K562 (cell line): ENCODE data around the gene STK11. TPM values are rescaled to one million over a fixed set of nuclear protein-coding genes. Genes with fewer than 3 reads are reported as not detected.

ENCODE experiments used
- ATF1 ChIP-seq, 2 experiments: fragments of 450-650 bp in 1 of 2; IDR thresholded peaks; 2 replicates each; pipeline ENCODE4 v1.6.1; 2016; ENCODE audit warnings: missing compliant biosample characterization in 1 of 2, missing genetic modification characterization in 1 of 2
- BRCA1 ChIP-seq, 2 experiments: fragments of 450-650 bp in 1 of 2; sonication (generic) in 1 of 2; formaldehyde crosslinking in 1 of 2; IDR thresholded peaks; 2 replicates each; pipeline versions ENCODE4 v1.5.0 to v1.6.1; 2017 to 2020; ENCODE audit warnings: mild to moderate bottlenecking in 1 of 2, missing genetic modification reagents in 1 of 2
- CREM ChIP-seq: IDR thresholded peaks from 2 replicates; pipeline ENCODE4 v1.6.1; 2014; ENCODE audit warnings: antibody characterized with exemption, low read depth
- ETS1 ChIP-seq: conservative IDR thresholded peaks from 2 replicates; pipeline ENCODE4 v1.6.1; 2011; ENCODE audit warnings: low read depth, mild to moderate bottlenecking, low read length; ENCODE audit not compliant: control insufficient read depth
- ETV6 ChIP-seq, 3 experiments: fragments of 150-350 bp in 1 of 3; sonication (generic) in 1 of 3; formaldehyde crosslinking in 1 of 3; IDR thresholded peaks; 2 replicates each; pipeline versions ENCODE4 v1.6.1 to v1.8.0; 2014 to 2022; ENCODE audit warnings: borderline replicate concordance in 2 of 3, low read depth in 2 of 3, antibody characterized with exemption in 1 of 3, low read length in 1 of 3, mild to moderate bottlenecking in 1 of 3, missing genetic modification reagents in 1 of 3
- FOXA3 ChIP-seq, 2 experiments: fragments of 450-650 bp in 1 of 2; sonication (generic) in 1 of 2; formaldehyde crosslinking; IDR thresholded peaks in 1 of 2; conservative IDR thresholded peaks in 1 of 2; 2 replicates each; pipeline versions ENCODE4 v1.4.0 to v1.8.0; 2020 to 2022; ENCODE audit warnings: mild to moderate bottlenecking in 2 of 2, missing genetic modification reagents in 1 of 2
- FOXK1 ChIP-seq: sonication (generic); formaldehyde crosslinking; IDR thresholded peaks from 2 replicates; pipeline ENCODE4 v1.8.0; 2022; ENCODE audit warnings: missing genetic modification reagents, mild to moderate bottlenecking, borderline replicate concordance
- GTF2A2 ChIP-seq: IDR thresholded peaks from 2 replicates; pipeline ENCODE4 v1.6.1; 2016; ENCODE audit warnings: mild to moderate bottlenecking, missing genetic modification characterization, missing compliant biosample characterization
- HMG20A ChIP-seq: fragments of 450-650 bp; formaldehyde crosslinking; conservative IDR thresholded peaks from 2 replicates; pipeline ENCODE4 v1.4.0; 2020; ENCODE audit warnings: mild to moderate bottlenecking, mixed read lengths
- ILK ChIP-seq: fragments of 450-650 bp; IDR thresholded peaks from 2 replicates; pipeline ENCODE4 v1.6.1; 2016; ENCODE audit warnings: missing genetic modification characterization, low read depth, mild to moderate bottlenecking, missing compliant biosample characterization, moderate library complexity, borderline replicate concordance
- NR4A1 ChIP-seq, 2 experiments: fragments of 250-450 bp in 1 of 2; fragments of 450-650 bp in 1 of 2; sonication (Bioruptor Pico) in 1 of 2; IDR thresholded peaks; 2 replicates each; pipeline versions ENCODE4 v1.4.0 to v1.6.1; 2016 to 2020; ENCODE audit warnings: mild to moderate bottlenecking in 2 of 2, missing compliant biosample characterization in 1 of 2, missing genetic modification characterization in 1 of 2, moderate library complexity in 1 of 2
- RCOR1 ChIP-seq, 2 experiments: IDR thresholded peaks; 2 replicates each; pipeline ENCODE4 v1.6.1; 2012; ENCODE audit warnings: low read depth in 2 of 2, low read length in 2 of 2, borderline replicate concordance in 1 of 2, improper control_type of control experiment in 1 of 2
- RHOXF2B ChIP-seq: fragments of 250-450 bp; sonication (Bioruptor Pico); conservative IDR thresholded peaks from 2 replicates; pipeline ENCODE4 v1.5.1; 2021
- RNF2 ChIP-seq: sonication (generic); IDR thresholded peaks from 2 replicates; pipeline ENCODE4 v1.6.1; 2016
- TBP ChIP-seq: optimal IDR thresholded peaks from 2 replicates; pipeline ENCODE3; 2011; ENCODE audit warnings: low read depth, low read length, improper control_type of control experiment
- ZC3H11A ChIP-seq: IDR thresholded peaks from 2 replicates; pipeline ENCODE4 v1.6.1; 2012; ENCODE audit warnings: low read depth, low read length, improper control_type of control experiment
- ZFP36 ChIP-seq: fragments of 150-350 bp; IDR thresholded peaks from 2 replicates; pipeline ENCODE4 v1.6.1; 2018; ENCODE audit warnings: low read length, low read depth; ENCODE audit not compliant: partially characterized antibody
- ZNF184 ChIP-seq: sonication (generic); formaldehyde crosslinking; IDR thresholded peaks from 2 replicates; pipeline ENCODE4 v1.5.0; 2020; ENCODE audit warnings: missing genetic modification reagents
- ZNF311 ChIP-seq: fragments of 250-450 bp; sonication (Bioruptor Pico); IDR thresholded peaks from 2 replicates; pipeline ENCODE4 v1.4.0; 2020; ENCODE audit warnings: mild to moderate bottlenecking, moderate library complexity
- ZNF41 ChIP-seq: fragments of 250-450 bp; sonication (Bioruptor Pico); conservative IDR thresholded peaks from 2 replicates; pipeline ENCODE4 v1.4.0; 2020; ENCODE audit warnings: mild to moderate bottlenecking
- polyA plus RNA-seq, 8 experiments: library from polyadenylated mRNA; depleted of rRNA in 4 of 8; stranded (reverse) in 5 of 8; unstranded in 3 of 8; fragments of >200 nt; fragmentation: Nextera tagmentation in 2 of 8; fragmentation: Illumina TruSeq in 1 of 8; extraction: Ambion mirVana in 2 of 8; extraction: Trizol in 1 of 8; gene quantifications; 2 replicates each; pipeline versions ENCODE4 v1.2.1 to v1.2.3, GENCODE V29; 2011 to 2014; ENCODE audit warnings: inconsistent platforms in 1 of 8, missing spikeins in 1 of 8
- total RNA-seq, 7 experiments: library from RNA; depleted of rRNA in 6 of 7; stranded (reverse); fragments of >200 nt in 6 of 7; fragmentation: Illumina TruSeq in 2 of 7; extraction: Trizol in 2 of 7; gene quantifications; 2 replicates each; pipeline versions ENCODE4 v1.2.1 to v1.2.3, GENCODE V29; 2011 to 2021; ENCODE audit warnings: low replicate concordance in 1 of 7
- TF ChIP-seq, protein P1 (sequence below), 3 experiments: fragments of 200-800 bp in 1 of 3; fragments of 250-450 bp in 1 of 3; fragments of 450-650 bp in 1 of 3; sonication (Bioruptor Pico) in 1 of 3; sonication (Bioruptor generic) in 1 of 3; formaldehyde crosslinking in 1 of 3; IDR thresholded peaks; 2 replicates each; pipeline versions ENCODE4 v1.6.1 to v1.8.0; 2016 to 2022; ENCODE audit warnings: mild to moderate bottlenecking in 2 of 3, missing genetic modification characterization in 2 of 3, missing compliant biosample characterization in 1 of 3, moderate library complexity in 1 of 3

The STK11 gene
- total and polyA plus RNA-seq, 9 of the 15 experiments (the other 6 are each of a cell fraction or from before 2014, with no cell fraction given): 0.15 to 96.5 (median 31.7) TPM

- TF ChIP-seq ZNF311: no peak
- TF ChIP-seq ATF1 (CRISPR knock-in tag; IDR thresholded peaks at IDR 0.05): no peak
- 0 out of 2 replicates have a peak, but pooled peaks have one; percentile 29 for TF ChIP-seq ATF1 (tag; IDR thresholded peaks at IDR 0.05)
- TF ChIP-seq FOXK1 (CRISPR knock-in tag): no peak
- TF ChIP-seq FOXA3 (CRISPR knock-in tag; conservative IDR thresholded peaks at IDR 0.05 in 1 of 2, IDR thresholded peaks at IDR 0.05 in 1 of 2): peak in 1 of 2 experiments; percentile 56; a peak in 1 of 4 replicates
- TF ChIP-seq BRCA1 (IDR thresholded peaks at IDR 0.05): no peak
- no peak for TF ChIP-seq BRCA1 (CRISPR knock-in tag; IDR thresholded peaks at IDR 0.05)
- no peak for TF ChIP-seq ZNF184 (CRISPR knock-in tag)
- no peak for TF ChIP-seq ZFP36
- TF ChIP-seq ETV6 (IDR thresholded peaks at IDR 0.05; ENCODE audit: borderline replicate concordance in 1 of 2, low read depth in 2 of 2, low read length in 1 of 2): no peak
- no peak for TF ChIP-seq ETV6 (CRISPR knock-in tag; IDR thresholded peaks at IDR 0.05; ENCODE audit: borderline replicate concordance)
- TF ChIP-seq, protein P1, sequence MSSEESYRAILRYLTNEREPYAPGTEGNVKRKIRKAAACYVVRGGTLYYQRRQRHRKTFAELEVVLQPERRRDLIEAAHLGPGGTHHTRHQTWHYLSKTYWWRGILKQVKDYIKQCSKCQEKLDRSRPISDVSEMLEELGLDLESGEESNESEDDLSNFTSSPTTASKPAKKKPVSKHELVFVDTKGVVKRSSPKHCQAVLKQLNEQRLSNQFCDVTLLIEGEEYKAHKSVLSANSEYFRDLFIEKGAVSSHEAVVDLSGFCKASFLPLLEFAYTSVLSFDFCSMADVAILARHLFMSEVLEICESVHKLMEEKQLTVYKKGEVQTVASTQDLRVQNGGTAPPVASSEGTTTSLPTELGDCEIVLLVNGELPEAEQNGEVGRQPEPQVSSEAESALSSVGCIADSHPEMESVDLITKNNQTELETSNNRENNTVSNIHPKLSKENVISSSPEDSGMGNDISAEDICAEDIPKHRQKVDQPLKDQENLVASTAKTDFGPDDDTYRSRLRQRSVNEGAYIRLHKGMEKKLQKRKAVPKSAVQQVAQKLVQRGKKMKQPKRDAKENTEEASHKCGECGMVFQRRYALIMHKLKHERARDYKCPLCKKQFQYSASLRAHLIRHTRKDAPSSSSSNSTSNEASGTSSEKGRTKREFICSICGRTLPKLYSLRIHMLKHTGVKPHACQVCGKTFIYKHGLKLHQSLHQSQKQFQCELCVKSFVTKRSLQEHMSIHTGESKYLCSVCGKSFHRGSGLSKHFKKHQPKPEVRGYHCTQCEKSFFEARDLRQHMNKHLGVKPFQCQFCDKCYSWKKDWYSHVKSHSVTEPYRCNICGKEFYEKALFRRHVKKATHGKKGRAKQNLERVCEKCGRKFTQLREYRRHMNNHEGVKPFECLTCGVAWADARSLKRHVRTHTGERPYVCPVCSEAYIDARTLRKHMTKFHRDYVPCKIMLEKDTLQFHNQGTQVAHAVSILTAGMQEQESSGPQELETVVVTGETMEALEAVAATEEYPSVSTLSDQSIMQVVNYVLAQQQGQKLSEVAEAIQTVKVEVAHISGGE (CRISPR knock-in tag; IDR thresholded peaks at IDR 0.05): no peak
- no peak for TF ChIP-seq RNF2
- peak; percentile 33; the same call in 1 of the 2 replicates for TF ChIP-seq CREM
- TF ChIP-seq ZC3H11A: no peak
- TF ChIP-seq GTF2A2 (tag): no peak
- TF ChIP-seq TBP: no peak
- TF ChIP-seq ILK: no peak
- TF ChIP-seq RHOXF2B (CRISPR knock-in tag): no peak
- TF ChIP-seq NR4A1 (CRISPR knock-in tag; IDR thresholded peaks at IDR 0.05): no peak
- 0 out of 2 replicates have a peak, but pooled peaks have one; percentile 19 for TF ChIP-seq NR4A1 (tag; IDR thresholded peaks at IDR 0.05)
- no peak for TF ChIP-seq HMG20A (CRISPR knock-in tag)
- TF ChIP-seq ZNF41 (CRISPR knock-in tag): no peak
- peak in 1 of 2 experiments; percentile 35; a peak in 1 of 4 replicates for TF ChIP-seq RCOR1 (IDR thresholded peaks at IDR 0.05; ENCODE audit: borderline replicate concordance in 1 of 2, low read depth in 2 of 2, low read length in 2 of 2)
- TF ChIP-seq ETS1: peak; percentile 73; the same call in 1 of the 2 replicates
Observed at GRCh38 chr19:1243768-1244692, 38.5 kb downstream of the STK11 start (continued).
